ENCODE data around the gene ATG9A. TPM values are rescaled to one million over a fixed set of nuclear protein-coding genes. Genes with fewer than 3 reads are reported as not detected.
A peak's percentile ranks its signal among the peaks of the same experiment; 100 is the strongest.

Gene ATG9A
- total and polyA plus RNA-seq, 9 of the 15 experiments (the other 6 are each of a cell fraction or from before 2014, with no cell fraction given), result 0.25 to 65.6 (median 23.4) TPM

- TF ChIP-seq YBX1 (IDR thresholded peaks at IDR 0.05) (no peak), ZBTB5 (IDR thresholded peaks at IDR 0.05) (no peak), HOMEZ (CRISPR knock-in tag; IDR thresholded peaks at IDR 0.05) (no peak), NCOA4 (IDR thresholded peaks at IDR 0.05; ENCODE audit: partially characterized antibody) (no peak), COPS2 (conservative IDR thresholded peaks at IDR 0.05) (no peak), TAF9B (IDR thresholded peaks at IDR 0.05; ENCODE audit: partially characterized antibody) (peak; percentile 76), PHB (CRISPR knock-in tag; IDR thresholded peaks at IDR 0.05) (no peak), CUX1 (CRISPR knock-in tag; IDR thresholded peaks at IDR 0.05) (no peak), ZHX1 (conservative IDR thresholded peaks at IDR 0.05; ENCODE audit: low read length) (no peak), POLR2H (tag; IDR thresholded peaks at IDR 0.05; ENCODE audit: low read depth) (peak; percentile 65), ZKSCAN1 (IDR thresholded peaks at IDR 0.05; ENCODE audit: low read depth, low read length) (no peak), RBFOX2 (IDR thresholded peaks at IDR 0.05; ENCODE audit: low read depth, low read length) (peak; percentile 89), SMAD4 (CRISPR knock-in tag; conservative IDR thresholded peaks at IDR 0.05) (no peak), GABPA (tag; conservative IDR thresholded peaks at IDR 0.05; ENCODE audit: low read depth) (peak; percentile 71), ZNF311 (CRISPR knock-in tag; IDR thresholded peaks at IDR 0.05) (no peak), RFX7 (CRISPR knock-in tag; IDR thresholded peaks at IDR 0.05) (no peak), BCOR (IDR thresholded peaks at IDR 0.05) (no peak)
Observed at GRCh38 chr2:219177552-219178376, 51.7 kb downstream of the ATG9A start, which contains the start of gene RETREG2 (continued).
